AG04449 (cell line): ENCODE measurements around the gene CAV3.
"Not testable (repeated sequence)": the region's sequence is repeated elsewhere in the genome, so short reads cannot be mapped to it uniquely, and the experiment has no call there.

ENCODE experiments used
- CTCF ChIA-PET: fragments of 350-600 bp; formaldehyde crosslinking; extraction: SDS; loops from one replicate; lab custom pipeline; 2021; ENCODE audit warnings: antibody characterized with exemption; lab: Yijun Ruan, JAX
- POLR2A ChIA-PET: fragments of 400-600, 350-600 bp; formaldehyde crosslinking; extraction: SDS; loops from one replicate; lab custom pipeline; 2020; ENCODE audit warnings: antibody characterized with exemption, inconsistent platforms; lab: Yijun Ruan, JAX
- DNase-seq: peaks from one replicate; pipeline ENCODE4 v3.0.0-alpha.2; 2010; ENCODE audit warnings: low read depth, low spot score
- H3K4me3 ChIP-seq: 2 replicates; pipeline ENCODE4 v1.5.1; 2011; ENCODE audit warnings: low read depth, mild to moderate bottlenecking, control low read depth, low read length
- CTCF ChIP-seq: IDR thresholded peaks from one replicate; pipeline ENCODE4 v1.5.1; 2011; ENCODE audit warnings: mild to moderate bottlenecking, moderate library complexity, low read length, control low read depth, inconsistent platforms; ENCODE audit not compliant: insufficient read depth; ENCODE audit errors: missing control alignments

CAV3 gene

GRCh38 chr3:8733332-8734094 is at the start of gene CAV3:
Gene CAV3, plus strand, starts transcription at chr3:8733802. Its CDS starts 75 bp downstream, at chr3:8733877.
- CTCF ChIA-PET: interaction anchor here (0.9 kb wide), 1 partner anchor 21 kb away, joined by 3 read pairs; no protein-coding TSS in a partner anchor
- no peak within 1 kb of the TSS for H3K4me3 ChIP-seq
- no peak for DNase-seq
- no peak for TF ChIP-seq CTCF
- POLR2A ChIA-PET: no interaction called here

- POLR2A ChIA-PET, H3K4me3 ChIP-seq, CTCF ChIA-PET, DNase-seq: not testable (repeated sequence)
Measured at GRCh38 chr3:8684992-8685391, 48.6 kb upstream of the CAV3 start.

- H3K4me3 ChIP-seq, POLR2A ChIA-PET, DNase-seq: not testable (repeated sequence)
- CTCF ChIA-PET: interaction anchor here (1.2 kb wide), 1 partner anchor 28 kb away, joined by 3 read pairs; no protein-coding TSS in a partner anchor
Measured at GRCh38 chr3:8691295-8691694, 42.3 kb upstream of the CAV3 start.

GRCh38 chr3:8702560-8702959 is 31.0 kb upstream of the CAV3 start:
- no peak for TF ChIP-seq CTCF
- POLR2A ChIA-PET: no interaction called here
- no peak for DNase-seq
- CTCF ChIA-PET: interaction anchor here (0.5 to 1.2 kb wide), 5 partner anchors 10 to 39 kb away, joined by 3 read pairs; no protein-coding TSS in a partner anchor
- H3K4me3 ChIP-seq: no peak overlapping the region

- ChIA-PET CTCF (no interaction called here), POLR2A (no interaction called here)
- no peak overlapping the region for H3K4me3 ChIP-seq
- no peak for DNase-seq
- no peak for TF ChIP-seq CTCF
Measured at GRCh38 chr3:8705575-8705974, 28.0 kb upstream of the CAV3 start.

- CTCF ChIA-PET: interaction anchor here (2.1 kb wide), 1 partner anchor 46 kb away, joined by 7 read pairs; no protein-coding TSS in a partner anchor
- DNase-seq: no peak
- POLR2A ChIA-PET: no interaction called here
- no peak overlapping the region for H3K4me3 ChIP-seq
- no peak for TF ChIP-seq CTCF
Measured at GRCh38 chr3:8709287-8709686, 24.3 kb upstream of the CAV3 start.

GRCh38 chr3:8709801-8710507 is 23.6 kb upstream of the CAV3 start:
- CTCF ChIA-PET: interaction anchor here (2.1 kb wide), 1 partner anchor 47 kb away, joined by 7 read pairs; no protein-coding TSS in a partner anchor
- no peak for DNase-seq
- H3K4me3 ChIP-seq: no peak overlapping the region
- TF ChIP-seq CTCF: no peak
- POLR2A ChIA-PET: no interaction called here
